Activated naive CD8-positive, alpha-beta T cell treated with anti-CD3 and anti-CD28 coated beads, Interleukin-2, amount 50 U/mL, for 16 hours (primary cell): ENCODE results near the gene TULP1.
A peak's percentile ranks its signal among the peaks of the same experiment; 100 is the strongest.

Experiments used
- DNase-seq: peaks from one replicate; pipeline ENCODE4 v3.0.0-alpha.2; 2020; ENCODE audit warnings: low read depth, low spot score

TULP1 gene

DNA sequence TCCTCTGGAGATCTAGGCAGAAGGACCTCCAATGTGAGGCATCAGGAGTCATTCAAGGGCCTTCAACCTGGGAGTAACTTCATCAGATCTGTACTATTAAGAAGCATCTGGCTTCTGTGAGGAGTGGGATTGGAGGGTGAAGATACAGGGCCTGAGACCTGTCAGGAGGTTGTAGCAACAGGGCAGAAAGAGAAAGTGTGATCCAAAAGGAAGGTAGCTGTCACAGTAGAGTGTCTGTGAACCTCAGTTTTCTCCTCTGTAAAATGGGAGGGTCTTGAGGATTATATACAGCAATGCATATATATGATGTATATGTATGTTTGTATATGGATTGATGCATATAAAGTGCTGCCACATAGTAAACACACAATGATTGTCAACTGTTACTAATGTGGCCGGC, 47.0 kb downstream of the TULP1 start:
- no peak for DNase-seq

DNA sequence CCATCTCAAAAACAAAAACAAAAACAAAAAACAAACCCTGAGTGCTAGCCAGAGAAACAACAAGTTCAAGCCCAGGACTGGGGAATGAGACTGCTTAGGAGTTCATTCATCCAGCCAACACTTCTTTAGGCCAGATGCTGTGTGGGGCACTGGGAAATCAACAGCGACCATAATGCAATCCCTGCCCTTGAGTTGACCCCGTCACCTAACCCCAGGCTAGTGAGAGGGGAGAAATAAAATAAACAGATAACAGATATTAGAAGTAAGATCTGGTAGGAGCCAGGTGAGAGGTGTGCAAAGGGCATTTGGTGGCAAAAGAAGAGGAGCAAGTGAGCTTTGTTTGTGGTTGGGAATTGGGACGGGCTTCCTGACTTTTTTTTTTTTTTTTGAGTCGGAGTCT, 49.4 kb downstream of the TULP1 start:
- no peak for DNase-seq

- no peak for DNase-seq
Observed at GRCh38 chr6:35461270-35461669, 51.4 kb downstream of the TULP1 start.

DNA sequence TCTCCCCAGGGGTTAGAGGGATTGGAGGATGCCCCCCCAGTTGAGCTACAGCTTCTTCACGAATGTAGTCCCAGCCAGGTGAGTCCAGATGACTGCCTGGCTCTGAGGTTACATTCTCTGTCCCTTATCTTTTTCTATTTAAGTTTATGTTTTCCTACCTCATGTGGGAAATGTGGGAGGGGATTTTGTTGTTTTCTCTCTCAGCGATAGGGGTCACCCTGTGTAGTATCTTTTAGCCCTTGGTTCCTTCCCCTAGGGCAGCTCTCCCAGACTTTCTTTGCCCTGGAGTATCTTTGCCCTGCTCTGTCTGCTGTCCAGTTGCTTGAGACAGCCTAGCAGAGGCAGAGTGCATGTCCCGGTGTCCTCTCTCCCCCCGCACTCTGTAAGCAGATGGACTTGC, 54.8 kb downstream of the TULP1 start:
- no peak for DNase-seq

- no peak for DNase-seq
Observed at GRCh38 chr6:35454391-35455110, 58.1 kb downstream of the TULP1 start.

DNA sequence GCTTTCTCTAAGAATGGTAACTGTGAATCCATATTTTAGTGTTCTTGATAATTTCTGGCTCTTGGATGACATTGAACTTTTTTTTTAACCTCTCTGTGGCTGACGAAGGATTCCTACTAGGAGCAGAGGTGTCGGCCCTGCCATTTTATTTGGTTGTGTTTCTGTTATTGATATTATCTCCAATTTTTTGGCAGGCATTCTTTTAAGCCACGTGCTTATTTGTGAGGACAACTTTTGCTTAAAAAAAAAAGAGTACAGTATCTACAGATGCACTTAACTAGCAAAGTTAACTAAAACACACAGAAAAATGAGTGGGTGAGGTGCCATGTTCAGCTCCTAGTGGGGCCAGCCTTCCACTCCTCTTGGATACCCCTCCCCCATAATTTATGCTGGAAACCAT, 59.5 kb downstream of the TULP1 start:
- DNase-seq: no peak

DNA sequence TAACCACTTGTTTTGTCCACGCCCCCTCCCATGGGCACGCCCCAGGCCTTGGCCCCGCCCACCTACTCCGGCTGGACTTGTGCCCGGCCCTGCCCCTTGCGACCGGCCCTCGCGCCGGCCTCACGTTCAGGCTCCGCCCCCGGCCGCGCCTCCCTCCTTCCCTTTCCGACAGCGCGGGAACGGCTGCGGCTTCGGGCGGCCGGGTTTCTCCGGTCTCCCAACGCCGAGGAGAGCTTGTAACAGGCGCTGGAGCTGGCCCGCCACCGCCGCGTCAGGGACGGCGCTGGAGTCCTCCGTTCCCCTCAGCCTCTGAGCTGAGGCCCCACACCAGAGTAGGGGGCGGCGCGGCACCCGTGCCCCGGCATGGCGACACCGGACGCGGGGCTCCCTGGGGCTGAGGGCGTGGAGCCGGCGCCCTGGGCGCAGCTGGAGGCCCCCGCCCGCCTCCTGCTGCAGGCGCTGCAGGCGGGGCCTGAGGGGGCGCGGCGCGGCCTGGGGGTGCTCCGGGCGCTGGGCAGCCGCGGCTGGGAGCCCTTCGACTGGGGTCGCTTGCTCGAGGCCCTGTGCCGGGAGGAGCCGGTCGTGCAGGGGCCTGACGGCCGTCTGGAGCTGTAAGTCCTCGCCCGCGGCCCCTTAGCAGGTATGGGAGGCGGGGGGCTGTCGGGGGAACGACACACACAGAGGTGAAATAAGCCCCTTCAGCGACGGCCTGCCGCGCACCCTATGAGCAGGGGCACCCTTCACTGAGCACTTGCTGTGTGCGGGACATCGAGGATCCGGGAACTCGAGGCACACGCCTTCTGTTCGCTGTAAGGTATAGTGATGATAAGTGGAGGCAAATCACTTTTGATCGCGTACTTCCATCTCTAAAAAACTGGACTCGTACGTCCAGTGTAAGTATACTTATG, 60.3 kb downstream of the TULP1 start, which contains the start of gene FANCE:
Gene FANCE (plus strand): TSS at position 156 of the 908 bp plus-strand sequence. CDS start 208 bp downstream, at position 364.
- DNase-seq: peak; percentile 67

GRCh38 chr6:35451354-35452182, 61.1 kb downstream of the TULP1 start:
- DNase-seq: no peak

DNA sequence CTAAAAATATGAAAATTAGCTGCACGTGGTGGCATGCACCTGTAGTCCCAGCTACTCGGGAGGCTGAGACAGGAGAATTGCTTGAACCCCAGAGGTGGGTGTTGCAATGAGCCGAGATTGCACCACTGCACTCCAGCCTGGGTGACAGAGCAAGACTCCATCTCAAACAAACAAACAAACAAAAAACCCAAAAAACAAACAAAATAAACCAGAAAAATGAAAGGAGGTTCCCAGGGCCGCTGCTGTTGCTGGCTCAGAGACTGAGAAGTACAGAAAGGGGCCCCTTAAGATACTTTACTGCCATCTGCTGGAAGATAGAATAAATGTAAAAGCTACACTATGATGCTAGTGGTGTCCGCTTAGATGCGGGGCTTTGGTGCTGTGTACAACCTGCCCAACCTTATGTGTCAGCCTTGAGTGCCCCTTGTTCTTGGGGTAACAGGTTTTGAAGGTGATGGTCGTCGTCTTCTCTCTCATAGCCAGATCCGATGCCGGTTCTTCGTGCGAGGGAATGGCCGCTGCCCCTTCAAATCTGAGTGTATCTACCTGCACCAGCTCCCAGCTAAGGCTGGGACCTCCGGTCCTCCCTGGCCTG, 63.3 kb downstream of the TULP1 start:
- DNase-seq: no peak

GRCh38 chr6:35448191-35448590, 64.5 kb downstream of the TULP1 start:
- DNase-seq: no peak
